Adipocyte (in vitro differentiated cells): ENCODE measurements around the gene HK3.

ENCODE experiments used
- DNase-seq: peaks from one replicate; pipeline ENCODE4 v3.0.0-alpha.2; 2015; ENCODE audit warnings: low read depth
- H3K27me3 ChIP-seq: replicated peaks from 2 replicates; pipeline ENCODE4 v1.7.0; 2013; ENCODE audit warnings: mild to moderate bottlenecking, low read length, moderate library complexity; ENCODE audit not compliant: control insufficient read depth, insufficient read depth
- H3K36me3 ChIP-seq: 2 replicates; pipeline ENCODE4 v1.7.0; 2013; ENCODE audit warnings: low read length, mild to moderate bottlenecking, moderate library complexity; ENCODE audit not compliant: control insufficient read depth, insufficient read depth, severe bottlenecking
- H3K4me1 ChIP-seq: 2 replicates; pipeline ENCODE4 v1.7.0; 2013; ENCODE audit warnings: mild to moderate bottlenecking, low read length, moderate library complexity; ENCODE audit not compliant: control insufficient read depth, insufficient read depth
- H3K4me3 ChIP-seq: 2 replicates; pipeline ENCODE4 v1.7.0; 2013; ENCODE audit warnings: mild to moderate bottlenecking, low read length, moderate library complexity
- H3K9ac ChIP-seq: 2 replicates; pipeline ENCODE4 v1.7.0; 2013; ENCODE audit warnings: mild to moderate bottlenecking, low read length, moderate library complexity
- H3K9me3 ChIP-seq: 2 replicates; pipeline ENCODE4 v1.7.0; 2013; ENCODE audit warnings: mild to moderate bottlenecking, low read length, moderate library complexity; ENCODE audit not compliant: control insufficient read depth

Gene HK3

GRCh38 chr5:176854164-176854563 lies 45.0 kb downstream of the HK3 start:
- Histone ChIP-seq H3K4me1 (no peaks in the 10 kb centered on the region), H3K9ac (no peak overlapping the region), H3K27me3 (peaks cover 63% of the 10 kb centered on the region), H3K4me3 (no peak overlapping the region), H3K9me3 (no peaks in the 10 kb centered on the region), H3K36me3 (no peaks in the 10 kb centered on the region)
- DNase-seq = no peak

GRCh38 chr5:176853151-176853778 lies 45.9 kb downstream of the HK3 start:
- Histone ChIP-seq H3K4me1 (no peaks in the 10 kb centered on the region), H3K9me3 (no peaks in the 10 kb centered on the region), H3K36me3 (no peaks in the 10 kb centered on the region), H3K27me3 (peaks cover 70% of the 10 kb centered on the region), H3K9ac (no peak overlapping the region), H3K4me3 (no peak overlapping the region)
- DNase-seq = no peak

- Histone ChIP-seq H3K9me3 (no peaks in the 10 kb centered on the region), H3K36me3 (no peaks in the 10 kb centered on the region), H3K27me3 (peaks cover 65% of the 10 kb centered on the region), H3K4me1 (no peaks in the 10 kb centered on the region), H3K9ac (no peak overlapping the region), H3K4me3 (no peak overlapping the region)
- DNase-seq = no peak
Observed at GRCh38 chr5:176851871-176852658, 47.1 kb downstream of the HK3 start.

GRCh38 chr5:176851380-176851779 lies 47.8 kb downstream of the HK3 start:
- Histone ChIP-seq H3K4me1 (no peaks in the 10 kb centered on the region), H3K36me3 (no peaks in the 10 kb centered on the region), H3K9me3 (no peaks in the 10 kb centered on the region), H3K4me3 (no peak overlapping the region), H3K9ac (no peak overlapping the region), H3K27me3 (peaks cover 68% of the 10 kb centered on the region)
- no peak for DNase-seq

GRCh38 chr5:176850371-176851245 lies 48.5 kb downstream of the HK3 start:
- Histone ChIP-seq H3K9me3 (peaks cover 3% of the 10 kb centered on the region), H3K27me3 (peaks cover 72% of the 10 kb centered on the region), H3K4me1 (no peaks in the 10 kb centered on the region), H3K4me3 (no peak overlapping the region), H3K9ac (no peak overlapping the region), H3K36me3 (no peaks in the 10 kb centered on the region)
- DNase-seq = no peak

GRCh38 chr5:176849611-176850227 lies 49.4 kb downstream of the HK3 start:
- H3K27me3 ChIP-seq = peaks cover 70% of the 10 kb centered on the region
- H3K9me3 ChIP-seq = peaks cover 5% of the 10 kb centered on the region
- no peaks in the 10 kb centered on the region for H3K4me1 ChIP-seq
- no peak overlapping the region for H3K9ac ChIP-seq
- no peak overlapping the region for H3K4me3 ChIP-seq
- no peaks in the 10 kb centered on the region for H3K36me3 ChIP-seq
- no peak for DNase-seq

GRCh38 chr5:176848651-176849050 lies 50.5 kb downstream of the HK3 start:
- peaks cover 59% of the 10 kb centered on the region for H3K27me3 ChIP-seq
- no peaks in the 10 kb centered on the region for H3K36me3 ChIP-seq
- no peak for DNase-seq
- no peak overlapping the region for H3K4me3 ChIP-seq
- no peak overlapping the region for H3K9ac ChIP-seq
- peaks cover 5% of the 10 kb centered on the region for H3K9me3 ChIP-seq
- H3K4me1 ChIP-seq = no peaks in the 10 kb centered on the region

- H3K4me3 ChIP-seq = no peak overlapping the region
- H3K9me3 ChIP-seq = peaks cover 5% of the 10 kb centered on the region
- H3K4me1 ChIP-seq = no peaks in the 10 kb centered on the region
- DNase-seq = no peak
- H3K27me3 ChIP-seq = peaks cover 55% of the 10 kb centered on the region
- H3K9ac ChIP-seq = no peak overlapping the region
- H3K36me3 ChIP-seq = no peaks in the 10 kb centered on the region
Observed at GRCh38 chr5:176847726-176848290, 51.3 kb downstream of the HK3 start.

- Histone ChIP-seq H3K4me3 (no peak overlapping the region), H3K9ac (no peak overlapping the region), H3K4me1 (no peaks in the 10 kb centered on the region), H3K36me3 (no peaks in the 10 kb centered on the region), H3K9me3 (peaks cover 5% of the 10 kb centered on the region), H3K27me3 (peaks cover 53% of the 10 kb centered on the region)
- DNase-seq = no peak
Observed at GRCh38 chr5:176847148-176847547, 52.0 kb downstream of the HK3 start.

GRCh38 chr5:176846335-176847140 lies 52.6 kb downstream of the HK3 start:
- no peak for DNase-seq
- Histone ChIP-seq H3K4me3 (no peak overlapping the region), H3K27me3 (peaks cover 51% of the 10 kb centered on the region), H3K4me1 (no peaks in the 10 kb centered on the region), H3K9me3 (peaks cover 5% of the 10 kb centered on the region), H3K36me3 (no peaks in the 10 kb centered on the region), H3K9ac (no peak overlapping the region)
